ENCODE results near the gene DDX54. TPM values are rescaled to one million over a fixed set of nuclear protein-coding genes. Genes with fewer than 3 reads are reported as not detected.

DDX54 gene
- total and polyA plus RNA-seq, 8 donors, result 42.0 to 73.6 (median 60.8) TPM

DNA sequence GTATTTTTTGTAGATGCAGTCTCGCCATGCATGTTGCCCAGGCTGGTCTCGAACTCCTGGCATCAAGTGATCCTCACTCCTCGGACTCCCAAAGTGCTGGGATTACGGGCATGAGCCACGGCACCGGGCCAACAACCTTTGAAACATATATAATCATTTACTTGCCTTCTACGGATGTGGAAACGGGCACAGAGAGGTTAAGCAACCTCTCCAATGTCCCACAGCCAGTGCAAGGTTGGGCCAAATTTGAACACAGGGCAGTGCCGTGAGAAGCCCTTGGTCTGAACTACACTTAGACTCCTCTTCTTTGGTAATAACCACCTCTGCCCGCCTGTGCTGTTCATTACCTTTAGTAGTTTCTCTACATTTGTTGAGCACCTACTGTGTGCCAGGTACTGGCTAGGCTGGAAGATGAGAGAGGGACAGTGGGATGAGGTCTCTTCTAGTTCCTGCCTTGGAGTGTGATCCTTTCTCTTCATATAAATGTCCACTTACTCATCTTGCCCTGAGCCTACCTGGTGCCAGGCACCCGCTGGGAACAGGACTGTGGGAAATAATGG, 2.2 kb downstream of the DDX54 start:
- H3K27ac ChIP-seq, result no peak overlapping the region
- intact Hi-C loops (cut with DNase I), result no loop called here

DNA sequence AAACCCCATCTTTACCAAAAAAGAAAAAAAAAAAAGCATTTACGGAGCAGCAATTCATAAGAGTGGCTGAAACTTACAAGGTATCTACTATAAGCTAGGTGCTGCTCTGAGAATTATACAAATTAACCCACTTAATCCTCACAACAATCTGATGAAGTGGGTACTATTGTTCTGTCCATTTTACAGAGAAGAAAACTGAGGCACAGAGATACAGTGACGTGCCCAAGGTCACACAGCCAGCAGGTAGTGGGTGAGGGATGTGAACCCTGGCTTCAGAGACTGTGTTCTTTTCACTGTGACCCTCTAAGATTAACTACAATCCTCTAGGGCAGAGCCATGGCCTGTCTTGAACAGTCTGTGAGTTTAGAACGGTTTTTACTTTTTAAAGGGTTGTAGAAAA, 3.3 kb downstream of the DDX54 start:
- DNase-seq, result no peak
- Histone ChIP-seq H3K36me3 (peaks cover 0 to 42% of the 10 kb centered on the region in 2 donors), H3K4me3 (no peak overlapping the region), H3K27me3 (no peaks in the 10 kb centered on the region), H3K4me1 (peaks cover 5 to 36% of the 10 kb centered on the region in 2 donors), H3K9me3 (peaks cover 0 to 4% of the 10 kb centered on the region in 2 donors), H3K27ac (no peak overlapping the region)
- intact Hi-C loops (cut with DNase I), result no loop called here
- TF ChIP-seq, protein P1, sequence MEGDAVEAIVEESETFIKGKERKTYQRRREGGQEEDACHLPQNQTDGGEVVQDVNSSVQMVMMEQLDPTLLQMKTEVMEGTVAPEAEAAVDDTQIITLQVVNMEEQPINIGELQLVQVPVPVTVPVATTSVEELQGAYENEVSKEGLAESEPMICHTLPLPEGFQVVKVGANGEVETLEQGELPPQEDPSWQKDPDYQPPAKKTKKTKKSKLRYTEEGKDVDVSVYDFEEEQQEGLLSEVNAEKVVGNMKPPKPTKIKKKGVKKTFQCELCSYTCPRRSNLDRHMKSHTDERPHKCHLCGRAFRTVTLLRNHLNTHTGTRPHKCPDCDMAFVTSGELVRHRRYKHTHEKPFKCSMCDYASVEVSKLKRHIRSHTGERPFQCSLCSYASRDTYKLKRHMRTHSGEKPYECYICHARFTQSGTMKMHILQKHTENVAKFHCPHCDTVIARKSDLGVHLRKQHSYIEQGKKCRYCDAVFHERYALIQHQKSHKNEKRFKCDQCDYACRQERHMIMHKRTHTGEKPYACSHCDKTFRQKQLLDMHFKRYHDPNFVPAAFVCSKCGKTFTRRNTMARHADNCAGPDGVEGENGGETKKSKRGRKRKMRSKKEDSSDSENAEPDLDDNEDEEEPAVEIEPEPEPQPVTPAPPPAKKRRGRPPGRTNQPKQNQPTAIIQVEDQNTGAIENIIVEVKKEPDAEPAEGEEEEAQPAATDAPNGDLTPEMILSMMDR (IDR thresholded peaks at IDR 0.05), result no peak
- no peak for ATAC-seq

More for the DNA sequence above, 2.2 kb downstream of the DDX54 start:
- TF ChIP-seq, protein P1 (IDR thresholded peaks at IDR 0.05), result no peak
- Histone ChIP-seq H3K4me1 (peaks cover 5 to 46% of the 10 kb centered on the region in 2 donors), H3K27me3 (no peaks in the 10 kb centered on the region), H3K36me3 (peaks cover 0 to 31% of the 10 kb centered on the region in 2 donors), H3K9me3 (no peaks in the 10 kb centered on the region), H3K4me3 (no peak overlapping the region)
- DNase-seq (no peak), ATAC-seq (no peak)

DNA sequence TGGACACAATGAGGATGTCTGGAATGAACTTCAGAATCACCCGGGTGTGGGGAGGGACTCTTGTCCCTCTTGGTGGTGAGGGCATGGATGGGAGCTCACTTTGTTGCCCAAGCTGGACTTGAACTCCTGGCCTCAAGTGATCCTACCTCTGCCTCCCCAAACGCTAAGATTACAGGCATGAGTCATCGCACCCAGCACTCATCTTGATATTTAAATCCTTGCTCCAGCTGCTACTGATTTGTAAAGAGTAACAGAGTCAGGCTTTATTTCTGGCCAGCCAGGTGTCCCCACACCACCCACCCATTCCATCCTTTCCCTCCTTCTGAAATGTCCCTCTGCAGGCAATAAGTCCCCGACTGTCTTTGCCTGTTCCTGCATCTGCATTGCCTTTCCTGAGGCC, 4.9 kb downstream of the DDX54 start:
- TF ChIP-seq, protein P1 (IDR thresholded peaks at IDR 0.05), result no peak
- no peak for ATAC-seq

DNA sequence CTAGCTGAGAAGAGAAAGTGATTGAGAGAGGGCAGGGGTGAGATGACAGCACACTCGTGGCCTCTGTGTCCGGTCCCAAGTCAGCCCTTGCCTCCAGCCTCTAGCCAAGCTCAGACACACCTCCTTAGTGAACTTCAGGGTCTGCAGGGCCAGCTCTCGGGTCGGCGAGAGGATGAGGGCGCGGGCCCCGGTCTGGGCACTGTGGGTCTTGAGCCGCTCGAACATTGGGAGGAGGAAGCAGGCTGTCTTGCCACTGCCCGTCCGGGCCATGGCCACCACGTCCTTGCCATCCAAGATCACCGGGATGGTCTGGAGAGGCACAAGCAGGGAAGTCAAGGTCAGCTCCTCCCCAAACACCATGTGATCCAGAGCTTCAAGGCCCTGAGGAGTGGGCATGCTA, 6.3 kb downstream of the DDX54 start:
- peaks cover 0 to 70% of the 10 kb centered on the region in 2 donors for H3K36me3 ChIP-seq
- no peak for ATAC-seq

More for the DNA sequence above, 4.9 kb downstream of the DDX54 start:
- no peak overlapping the region for H3K4me3 ChIP-seq
- no peak overlapping the region for H3K27ac ChIP-seq
- peaks cover 0 to 57% of the 10 kb centered on the region in 2 donors for H3K36me3 ChIP-seq
- no peak for DNase-seq
- H3K27me3 ChIP-seq, result no peaks in the 10 kb centered on the region
- peaks cover 5 to 23% of the 10 kb centered on the region in 2 donors for H3K4me1 ChIP-seq
- H3K9me3 ChIP-seq, result peaks cover 0 to 4% of the 10 kb centered on the region in 2 donors
- intact Hi-C loops (cut with DNase I), result no loop called here

More for the DNA sequence above, 6.3 kb downstream of the DDX54 start:
- H3K9me3 ChIP-seq, result peaks cover 0 to 4% of the 10 kb centered on the region in 2 donors
- no peaks in the 10 kb centered on the region for H3K27me3 ChIP-seq
- TF ChIP-seq, protein P1 (IDR thresholded peaks at IDR 0.05), result no peak
- intact Hi-C loops (cut with DNase I), result no loop called here
- H3K4me3 ChIP-seq, result no peak overlapping the region
- no peak overlapping the region for H3K27ac ChIP-seq
- H3K4me1 ChIP-seq, result peaks cover 2 to 17% of the 10 kb centered on the region in 2 donors
- DNase-seq, result no peak
